ENCODE results near the gene SNCAIP. TPM values are rescaled to one million over a fixed set of nuclear protein-coding genes. Genes with fewer than 3 reads are reported as not detected.

The SNCAIP gene
- total RNA-seq, 4 donors from 2014 or later: 11.5 to 36.3 (median 15.2) TPM

GRCh38 chr5:122312591-122313406 is 762 bp downstream of the SNCAIP start:
- no peak for DNase-seq (ENCODE audit: low spot score)
- peak; percentile 74 for ATAC-seq (ENCODE audit: low FRiP score)
- TF ChIP-seq, protein P1, sequence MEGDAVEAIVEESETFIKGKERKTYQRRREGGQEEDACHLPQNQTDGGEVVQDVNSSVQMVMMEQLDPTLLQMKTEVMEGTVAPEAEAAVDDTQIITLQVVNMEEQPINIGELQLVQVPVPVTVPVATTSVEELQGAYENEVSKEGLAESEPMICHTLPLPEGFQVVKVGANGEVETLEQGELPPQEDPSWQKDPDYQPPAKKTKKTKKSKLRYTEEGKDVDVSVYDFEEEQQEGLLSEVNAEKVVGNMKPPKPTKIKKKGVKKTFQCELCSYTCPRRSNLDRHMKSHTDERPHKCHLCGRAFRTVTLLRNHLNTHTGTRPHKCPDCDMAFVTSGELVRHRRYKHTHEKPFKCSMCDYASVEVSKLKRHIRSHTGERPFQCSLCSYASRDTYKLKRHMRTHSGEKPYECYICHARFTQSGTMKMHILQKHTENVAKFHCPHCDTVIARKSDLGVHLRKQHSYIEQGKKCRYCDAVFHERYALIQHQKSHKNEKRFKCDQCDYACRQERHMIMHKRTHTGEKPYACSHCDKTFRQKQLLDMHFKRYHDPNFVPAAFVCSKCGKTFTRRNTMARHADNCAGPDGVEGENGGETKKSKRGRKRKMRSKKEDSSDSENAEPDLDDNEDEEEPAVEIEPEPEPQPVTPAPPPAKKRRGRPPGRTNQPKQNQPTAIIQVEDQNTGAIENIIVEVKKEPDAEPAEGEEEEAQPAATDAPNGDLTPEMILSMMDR (IDR thresholded peaks at IDR 0.05): no peak

GRCh38 chr5:122314036-122314435 is 2.0 kb downstream of the SNCAIP start:
- no peak for DNase-seq (ENCODE audit: low spot score)
- ATAC-seq (ENCODE audit: low FRiP score): no peak
- TF ChIP-seq, protein P1 (IDR thresholded peaks at IDR 0.05): no peak

DNA sequence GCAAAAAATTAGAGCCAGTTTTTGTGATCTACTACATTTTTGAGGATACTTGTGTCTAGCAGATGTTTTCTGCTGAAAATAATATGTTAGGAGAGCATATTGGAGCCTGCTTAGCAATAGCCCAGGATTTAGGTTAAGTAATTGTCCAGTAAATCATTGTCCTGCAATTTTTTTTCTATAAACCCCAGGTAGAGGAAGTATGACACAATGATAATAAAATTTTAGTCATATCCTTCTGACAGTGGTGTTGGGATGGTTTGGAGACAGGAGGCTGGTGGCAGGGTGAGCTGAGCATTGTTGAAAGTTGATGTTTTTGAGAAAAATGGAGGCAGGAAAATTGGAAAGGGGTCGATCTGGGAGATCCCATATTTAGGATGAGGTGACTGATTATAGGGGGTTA is 3.5 kb downstream of the SNCAIP start:
- ATAC-seq (ENCODE audit: low FRiP score): no peak
- TF ChIP-seq, protein P1 (IDR thresholded peaks at IDR 0.05): no peak

GRCh38 chr5:122316656-122317055 is 4.6 kb downstream of the SNCAIP start:
- no peak for ATAC-seq (ENCODE audit: low FRiP score)
- TF ChIP-seq, protein P1 (IDR thresholded peaks at IDR 0.05): no peak
- DNase-seq (ENCODE audit: low spot score): no peak

More for the DNA sequence above, 3.5 kb downstream of the SNCAIP start:
- DNase-seq (ENCODE audit: low spot score): no peak

- no peak for ATAC-seq (ENCODE audit: low FRiP score)
- no peak for DNase-seq (ENCODE audit: low spot score)
- TF ChIP-seq, protein P1 (IDR thresholded peaks at IDR 0.05): no peak
These were observed 7.9 kb downstream of the SNCAIP start for GRCh38 chr5:122319897-122320296.

DNA sequence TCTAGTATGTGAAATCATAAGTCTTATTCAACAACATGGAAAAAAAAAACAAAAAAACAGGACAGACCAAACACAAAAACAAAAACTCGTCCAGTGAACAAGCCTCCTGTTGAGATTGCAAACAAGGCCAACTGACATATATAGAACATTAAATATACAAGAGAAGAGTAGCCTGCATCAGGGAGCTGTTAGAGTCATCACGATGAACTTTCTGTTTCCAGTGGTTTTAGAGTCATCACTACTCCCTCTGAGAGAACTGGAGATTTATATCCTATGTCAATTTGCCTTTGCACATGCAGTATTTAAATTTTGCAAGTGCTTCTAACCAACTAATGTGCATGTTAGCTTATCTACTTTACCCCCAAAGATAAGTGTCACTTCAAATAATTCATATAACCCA is 9.9 kb downstream of the SNCAIP start:
- ATAC-seq (ENCODE audit: low FRiP score) (no peak), DNase-seq (ENCODE audit: low spot score) (no peak)
- TF ChIP-seq, protein P1 (IDR thresholded peaks at IDR 0.05): no peak

Data from omental fat pad (tissue), 4 donors.